GM12878 (cell line): ENCODE measurements around the gene IL20RA. TPM values are rescaled to one million over a fixed set of nuclear protein-coding genes. Genes with fewer than 3 reads are reported as not detected.

Experiments
- ATAC-seq: fragments of 200-7000 bp; cut with Tn5 transposase; 3 replicates; pipeline ENCODE4 v1.9.1; 2020; ENCODE audit warnings: mild to moderate bottlenecking, moderate library complexity
- BruUV-seq: library from RNA; stranded (reverse); fragments of 400-500 nt; replicated peaks from 2 replicates; lab custom pipeline; 2021; lab: Mats Ljungman, UMichigan
- CTCF ChIA-PET: fragments of 300-600 bp; sonication (Branson Sonifier 250); formaldehyde crosslinking; extraction: SDS; loops from one replicate; lab custom pipeline; 2021; ENCODE audit warnings: inconsistent platforms; lab: Yijun Ruan, JAX
- POLR2A ChIA-PET: fragments of 350-600 bp; formaldehyde crosslinking; extraction: SDS; loops from one replicate; lab custom pipeline; 2021; ENCODE audit warnings: inconsistent platforms; lab: Charles Lee
- RAD21 ChIA-PET: fragments of 300-600 bp; sonication (Branson Sonifier 250); formaldehyde crosslinking; loops from one replicate; lab custom pipeline; 2023; ENCODE audit warnings: antibody characterized with exemption; ENCODE audit not compliant: unreplicated experiment; lab: Charles Lee
- SMC1A ChIA-PET: fragments of 300-600 bp; sonication (Branson Sonifier 250); formaldehyde crosslinking; loops from one replicate; lab custom pipeline; 2023; ENCODE audit not compliant: unreplicated experiment, uncharacterized antibody; lab: Charles Lee
- DNase-seq: peaks from one replicate; pipeline ENCODE4 v3.0.0-alpha.2; 2011; ENCODE audit warnings: low read depth, low spot score
- FAIRE-seq: peaks from 3 replicates; lab custom pipeline; 2011; peaks lifted over from hg19 to GRCh38; lab: Jason Lieb, UNC
- H2AFZ ChIP-seq: 2 replicates; pipeline ENCODE4 v1.6.0; 2011; ENCODE audit warnings: low read depth, low read length, control low read depth; ENCODE audit not compliant: control insufficient read depth
- H3K27ac ChIP-seq: 2 replicates; pipeline ENCODE4 v1.5.1; 2011; ENCODE audit warnings: control low read depth; ENCODE audit not compliant: control insufficient read depth, insufficient read depth
- H3K27me3 ChIP-seq, 2 experiments: replicated peaks in 1 of 2; 2 replicates each; pipeline versions ENCODE4 v1.6.0 to v1.6.1; 2011; ENCODE audit warnings: low read length in 1 of 2; ENCODE audit not compliant: control insufficient read depth in 2 of 2, insufficient read depth in 2 of 2
- H3K36me3 ChIP-seq, 2 experiments: 2 replicates each; pipeline ENCODE4 v1.5.1; 2011; ENCODE audit warnings: low read length in 1 of 2; ENCODE audit not compliant: control insufficient read depth in 2 of 2, insufficient read depth in 2 of 2
- H3K4me1 ChIP-seq: 2 replicates; pipeline ENCODE4 v1.6.1; 2011; ENCODE audit warnings: mild to moderate bottlenecking, low read length, moderate library complexity, mixed read lengths; ENCODE audit not compliant: control insufficient read depth, insufficient read depth
- H3K4me2 ChIP-seq: 2 replicates; pipeline ENCODE4 v1.6.0; 2011; ENCODE audit warnings: control low read depth; ENCODE audit not compliant: control insufficient read depth, insufficient read depth
- H3K4me3 ChIP-seq: fragments of 200-600 bp; sonication (generic); 2 replicates; pipeline ENCODE4 v1.5.1; 2016
- H3K79me2 ChIP-seq: 2 replicates; pipeline ENCODE4 v1.6.0; 2011; ENCODE audit warnings: low read length; ENCODE audit not compliant: control insufficient read depth, insufficient read depth
- H3K9ac ChIP-seq: 2 replicates; pipeline ENCODE4 v1.8.0; 2011; ENCODE audit warnings: low read length, control low read depth, mixed read lengths; ENCODE audit not compliant: control insufficient read depth, insufficient read depth
- H3K9me3 ChIP-seq: replicated peaks from 3 replicates; pipeline ENCODE4 v1.5.1; 2011; ENCODE audit warnings: mild to moderate bottlenecking, low read length; ENCODE audit not compliant: control insufficient read depth, insufficient read depth
- H4K20me1 ChIP-seq: 2 replicates; pipeline ENCODE4 v1.6.0; 2011; ENCODE audit not compliant: control insufficient read depth, insufficient read depth
- ASH2L ChIP-seq: fragments of 300-600, 200-600 bp; sonication (generic); IDR thresholded peaks from 2 replicates; pipeline ENCODE4 v1.6.1; 2017; ENCODE audit warnings: low read depth, mild to moderate bottlenecking, borderline replicate concordance
- CUX1 ChIP-seq: IDR thresholded peaks from 2 replicates; pipeline ENCODE4 v1.6.1; 2012; ENCODE audit warnings: improper control_type of control experiment, low read depth, low read length; ENCODE audit not compliant: insufficient replicate concordance
- E2F4 ChIP-seq: IDR thresholded peaks from 2 replicates; pipeline ENCODE4 v1.6.1; 2012; ENCODE audit warnings: low read depth, low read length, improper control_type of control experiment
- FOXK2 ChIP-seq: fragments of 450-650 bp; IDR thresholded peaks from 2 replicates; pipeline ENCODE4 v1.6.1; 2017; ENCODE audit warnings: mild to moderate bottlenecking, moderate library complexity
- HDAC6 ChIP-seq: fragments of 200-600 bp; sonication (generic); IDR thresholded peaks from one replicate; pipeline ENCODE4 v1.8.0; 2017; ENCODE audit warnings: antibody characterized with exemption; ENCODE audit not compliant: unreplicated experiment
- IKZF2 ChIP-seq, 2 experiments: fragments of 450-650 bp; IDR thresholded peaks; 2 replicates each; pipeline ENCODE4 v1.6.1; 2017; ENCODE audit warnings: mild to moderate bottlenecking in 2 of 2, moderate library complexity in 2 of 2
- MEF2A ChIP-seq: IDR thresholded peaks from 2 replicates; pipeline ENCODE4 v1.6.1; 2011; ENCODE audit warnings: low read depth, mild to moderate bottlenecking, low read length, moderate library complexity; ENCODE audit not compliant: insufficient read depth
- MTA3 ChIP-seq: IDR thresholded peaks from 2 replicates; pipeline ENCODE4 v1.6.1; 2012; ENCODE audit warnings: low read length, inconsistent platforms, borderline replicate concordance
- PML ChIP-seq: IDR thresholded peaks from 2 replicates; pipeline ENCODE4 v1.6.1; 2012; ENCODE audit warnings: low read length, inconsistent platforms
- POLR2A ChIP-seq: IDR thresholded peaks from 2 replicates; pipeline ENCODE4 v1.6.1; 2011; ENCODE audit warnings: low read depth, mild to moderate bottlenecking, low read length
- SMAD1 ChIP-seq: fragments of 450-650 bp; IDR thresholded peaks from 2 replicates; pipeline ENCODE4 v1.6.1; 2018; ENCODE audit warnings: mild to moderate bottlenecking, low read depth; ENCODE audit not compliant: partially characterized antibody
- WGBS: methylation state at CpG from one replicate; pipeline ENCODE4 v1.1.6; 2016; ENCODE audit warnings: low lambda C conversion rate; ENCODE audit not compliant: insufficient replicate concordance, insufficient coverage; ENCODE audit errors: missing lambda C conversion rate; 5-methylcytosine and 5-hydroxymethylcytosine counted together
- in situ Hi-C: fragments of 300-500 bp; cut with MboI; formaldehyde crosslinking; loops from 9 replicates; pipeline ENCODE4 v1.14.3; 2018; ENCODE audit warnings: mixed read lengths
- intact Hi-C: fragments of 100-400 bp; cut with micrococcal nuclease; formaldehyde crosslinking; loops from one replicate; pipeline ENCODE4 v1.14.2; 2022; ENCODE audit not compliant: unreplicated experiment
- polyA plus RNA-seq, 11 experiments: library from polyadenylated mRNA; depleted of rRNA in 4 of 11; unstranded in 6 of 11; stranded (reverse) in 5 of 11; fragments of >200 nt; fragmentation: Nextera tagmentation in 4 of 11; fragmentation: Illumina TruSeq in 1 of 11; extraction: Ambion mirVana in 4 of 11; extraction: Trizol in 1 of 11; gene quantifications; 1 replicate in 1 of 11; 2 replicates in 10 of 11; pipeline versions ENCODE4 v1.2.1 to v1.2.3, GENCODE V29; 2011 to 2016; ENCODE audit warnings: inconsistent platforms in 2 of 11, missing spikeins in 2 of 11, low read depth in 1 of 11
- total RNA-seq, 4 experiments: library from RNA; depleted of rRNA in 3 of 4; stranded (reverse); fragments of >200 nt in 3 of 4; fragmentation: Illumina TruSeq in 1 of 4; extraction: Trizol in 1 of 4; gene quantifications; 2 replicates each; pipeline versions ENCODE4 v1.2.1 to v1.2.3, GENCODE V29; 2013 to 2021
- TF ChIP-seq, protein P1 (sequence below): fragments of 450-650 bp; IDR thresholded peaks from 2 replicates; pipeline ENCODE4 v1.6.1; 2016; ENCODE audit warnings: mild to moderate bottlenecking

IL20RA gene
- total and polyA plus RNA-seq, 10 of the 15 experiments (the other 5 are each of a cell fraction or from before 2014, with no cell fraction given): 0.02 to 0.16 (median 0.09) TPM; not detected in 3

- TF ChIP-seq, protein P1, sequence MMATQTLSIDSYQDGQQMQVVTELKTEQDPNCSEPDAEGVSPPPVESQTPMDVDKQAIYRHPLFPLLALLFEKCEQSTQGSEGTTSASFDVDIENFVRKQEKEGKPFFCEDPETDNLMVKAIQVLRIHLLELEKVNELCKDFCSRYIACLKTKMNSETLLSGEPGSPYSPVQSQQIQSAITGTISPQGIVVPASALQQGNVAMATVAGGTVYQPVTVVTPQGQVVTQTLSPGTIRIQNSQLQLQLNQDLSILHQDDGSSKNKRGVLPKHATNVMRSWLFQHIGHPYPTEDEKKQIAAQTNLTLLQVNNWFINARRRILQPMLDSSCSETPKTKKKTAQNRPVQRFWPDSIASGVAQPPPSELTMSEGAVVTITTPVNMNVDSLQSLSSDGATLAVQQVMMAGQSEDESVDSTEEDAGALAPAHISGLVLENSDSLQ: no peak
Measured at GRCh38 chr6:137001299-137001976, 43.3 kb downstream of the IL20RA start (continued).

DNA sequence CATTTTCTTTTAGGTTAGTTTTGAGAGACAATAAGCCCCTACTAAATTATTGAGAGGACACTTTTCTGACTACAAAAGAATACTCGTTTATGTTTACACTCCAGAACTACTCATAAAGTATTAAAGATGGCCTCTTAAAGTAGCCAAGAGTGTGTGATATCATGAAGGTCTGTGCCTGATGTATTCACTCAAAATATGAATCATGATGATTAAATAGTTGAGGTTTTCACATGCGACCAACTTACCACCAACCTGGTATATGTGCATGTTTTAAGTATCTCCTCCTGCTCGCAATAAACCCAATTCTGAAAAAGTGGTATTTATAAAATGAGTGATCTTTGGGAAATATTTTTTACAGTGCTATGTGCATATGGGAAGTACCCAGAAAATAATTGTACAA lies 43.9 kb downstream of the IL20RA start:
- in situ Hi-C loops: no loop called here
- ChIA-PET SMC1A (no interaction called here), POLR2A (no interaction called here), RAD21 (no interaction called here), CTCF (no interaction called here)
- H3K9me3 ChIP-seq: no peaks in the 10 kb centered on the region
- H2AFZ ChIP-seq: no peak overlapping the region
- DNase-seq: no peak
- H3K27me3 ChIP-seq: peaks cover 0 to 2% of the 10 kb centered on the region in 2 experiments; a peak in 1 of 4 replicates
- no peaks in the 10 kb centered on the region; the same call in 1 of the 2 replicates for H4K20me1 ChIP-seq
- BruUV-seq: no TSS peak
- H3K27ac ChIP-seq: no peak overlapping the region
- 6% methylated on average over 3 of the region's 3 CpGs for WGBS
- intact Hi-C loops: no loop called here
- FAIRE-seq: no peak
- no peak overlapping the region for H3K9ac ChIP-seq
- no peaks in the 10 kb centered on the region for H3K4me1 ChIP-seq
- ATAC-seq: no peak
- H3K4me2 ChIP-seq: no peak overlapping the region
- TF ChIP-seq HDAC6 (no peak), MTA3 (no peak), PML (no peak), IKZF2 (IDR thresholded peaks at IDR 0.05) (no peak), ASH2L (no peak), SMAD1 (no peak), MEF2A (no peak), POLR2A (no peak), CUX1 (no peak), FOXK2 (no peak), E2F4 (no peak)
- no peak overlapping the region for H3K4me3 ChIP-seq
- H3K79me2 ChIP-seq: no peaks in the 10 kb centered on the region
- no peaks in the 10 kb centered on the region for H3K36me3 ChIP-seq
